Psoas muscle (tissue), 8 donors: ENCODE results near the gene RIPPLY1. TPM values are rescaled to one million over a fixed set of nuclear protein-coding genes. Genes with fewer than 3 reads are reported as not detected.

Experiments used
- ATAC-seq, 4 donors: fragments of 200-7000 bp; cut with Tn5 transposase; one replicate each; pipeline ENCODE4 v1.9.1; 2020; ENCODE audit warnings: moderate library complexity in 3 of 4, mild to moderate bottlenecking in 2 of 4
- DNase-seq, 2 donors: peaks; one replicate each; pipeline ENCODE4 v3.0.0-alpha.2; 2020
- H3K27ac ChIP-seq: fragments of 200-600 bp; one replicate; pipeline ENCODE4 v1.8.0; 2022
- H3K27me3 ChIP-seq, 3 donors: fragments of 200-600 bp in 1 of 3; one replicate each; pipeline versions ENCODE4 v1.6.1 to v1.8.0; 2013 to 2022; ENCODE audit warnings: low read length in 2 of 3, mild to moderate bottlenecking in 2 of 3, moderate library complexity in 1 of 3; ENCODE audit not compliant: insufficient read depth in 3 of 3
- H3K36me3 ChIP-seq, 2 donors: fragments of 200-600 bp in 1 of 2; one replicate each; pipeline versions ENCODE4 v1.6.1 to v1.8.0; 2013 to 2022; ENCODE audit warnings: low read depth in 1 of 2, mild to moderate bottlenecking in 1 of 2, moderate library complexity in 1 of 2; ENCODE audit not compliant: insufficient read depth in 1 of 2
- H3K4me1 ChIP-seq: fragments of 200-600 bp; one replicate; pipeline ENCODE4 v1.8.0; 2022
- H3K4me3 ChIP-seq: fragments of 200-600 bp; one replicate; pipeline ENCODE4 v1.8.0; 2022; ENCODE audit warnings: mild to moderate bottlenecking
- H3K9me3 ChIP-seq: fragments of 200-600 bp; one replicate; pipeline ENCODE4 v1.8.0; 2022
- WGBS, 3 donors: extraction: QIAGEN DNeasy Blood & Tissue Kit; methylation state at CpG; one replicate each; pipeline versions ENCODE4 v1.1.6 to v1.1.7; 2013; 5-methylcytosine and 5-hydroxymethylcytosine counted together
- intact Hi-C, 2 donors: fragments of 100-400 bp; cut with DNase I; formaldehyde crosslinking; loops; one replicate each; pipeline versions ENCODE4 v1.11.0 to v1.14.2; 2022
- polyA plus RNA-seq, 3 donors: library from polyadenylated mRNA; stranded (reverse); fragments of 200-250 nt; gene quantifications; one replicate each; pipeline ENCODE4 v1.2.3, GENCODE V29; 2013
- total RNA-seq, 4 donors: library from RNA; stranded (reverse); fragmentation: NEBNext Ultra II Directional in 2 of 4; extraction: Animal tissue kit (Norgen Biotek cat#: 25700) in 2 of 4; gene quantifications; one replicate each; pipeline versions ENCODE4 v1.2.1 to v1.2.4, GENCODE V29; 2021 to 2023
- TF ChIP-seq, protein P1 (sequence below): fragments of 200-600 bp; IDR thresholded peaks from one replicate; pipeline ENCODE4 v1.8.0; 2022; ENCODE audit warnings: antibody characterized with exemption
- donor health status: healthy with polysubstance abuse.
- donor health status: DM: no; HTN: no; CAD: no; lungs with moderate emphysema.
- donor health status: Bipolar disorder and iron deficiency.
- donor health status: healthy.
- donor health status: DM: yes; HTN: yes; CAD: no.
- donor health status: DM: no; HTN: no; CAD: no.
- donor health status: DM: no; HTN: no; CAD: no.
- donor health status: DM: yes; HTN: yes; CAD: no.

Gene RIPPLY1
- total and polyA plus RNA-seq, 7 donors: 0.08 to 0.36 (median 0.30) TPM; not detected in 2

DNA sequence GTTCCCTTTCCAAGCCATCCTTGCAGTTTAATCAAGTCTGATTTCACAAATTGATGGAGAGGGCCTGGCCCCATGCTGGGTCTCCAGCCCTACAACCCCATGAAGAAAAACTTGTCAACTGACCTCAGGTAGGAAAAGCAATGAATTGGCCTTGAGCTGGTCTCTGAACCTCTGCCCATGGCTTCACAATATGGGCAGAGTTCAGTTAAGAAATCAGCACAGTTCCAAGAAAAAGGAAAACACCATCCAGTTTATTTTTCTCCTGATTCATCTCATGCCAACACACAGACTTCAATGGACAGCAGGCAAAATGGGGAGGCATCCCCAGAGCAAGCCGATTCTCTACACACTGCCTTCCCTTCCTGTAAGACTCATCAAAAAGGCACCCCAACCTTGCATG is 3.3 kb downstream of the RIPPLY1 start:
- Histone ChIP-seq H3K4me3 (no peak overlapping the region), H3K9me3 (no peaks in the 10 kb centered on the region), H3K27me3 (no peaks in the 10 kb centered on the region), H3K27ac (no peak overlapping the region), H3K36me3 (no peaks in the 10 kb centered on the region), H3K4me1 (peaks cover 19% of the 10 kb centered on the region)
- intact Hi-C loops: loop anchor here (2.0 to 10.0 kb wide), 3 partner anchors 37 to 175 kb away; partner anchors contain the start of gene RNF128 (in 1 of the 2)
- WGBS, 3 donors: 77 to 100% (median 80%) methylated on average over 1 of the region's 1 CpG
- TF ChIP-seq, protein P1, sequence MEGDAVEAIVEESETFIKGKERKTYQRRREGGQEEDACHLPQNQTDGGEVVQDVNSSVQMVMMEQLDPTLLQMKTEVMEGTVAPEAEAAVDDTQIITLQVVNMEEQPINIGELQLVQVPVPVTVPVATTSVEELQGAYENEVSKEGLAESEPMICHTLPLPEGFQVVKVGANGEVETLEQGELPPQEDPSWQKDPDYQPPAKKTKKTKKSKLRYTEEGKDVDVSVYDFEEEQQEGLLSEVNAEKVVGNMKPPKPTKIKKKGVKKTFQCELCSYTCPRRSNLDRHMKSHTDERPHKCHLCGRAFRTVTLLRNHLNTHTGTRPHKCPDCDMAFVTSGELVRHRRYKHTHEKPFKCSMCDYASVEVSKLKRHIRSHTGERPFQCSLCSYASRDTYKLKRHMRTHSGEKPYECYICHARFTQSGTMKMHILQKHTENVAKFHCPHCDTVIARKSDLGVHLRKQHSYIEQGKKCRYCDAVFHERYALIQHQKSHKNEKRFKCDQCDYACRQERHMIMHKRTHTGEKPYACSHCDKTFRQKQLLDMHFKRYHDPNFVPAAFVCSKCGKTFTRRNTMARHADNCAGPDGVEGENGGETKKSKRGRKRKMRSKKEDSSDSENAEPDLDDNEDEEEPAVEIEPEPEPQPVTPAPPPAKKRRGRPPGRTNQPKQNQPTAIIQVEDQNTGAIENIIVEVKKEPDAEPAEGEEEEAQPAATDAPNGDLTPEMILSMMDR: no peak
- ATAC-seq: no peak
- no peak for DNase-seq

DNA sequence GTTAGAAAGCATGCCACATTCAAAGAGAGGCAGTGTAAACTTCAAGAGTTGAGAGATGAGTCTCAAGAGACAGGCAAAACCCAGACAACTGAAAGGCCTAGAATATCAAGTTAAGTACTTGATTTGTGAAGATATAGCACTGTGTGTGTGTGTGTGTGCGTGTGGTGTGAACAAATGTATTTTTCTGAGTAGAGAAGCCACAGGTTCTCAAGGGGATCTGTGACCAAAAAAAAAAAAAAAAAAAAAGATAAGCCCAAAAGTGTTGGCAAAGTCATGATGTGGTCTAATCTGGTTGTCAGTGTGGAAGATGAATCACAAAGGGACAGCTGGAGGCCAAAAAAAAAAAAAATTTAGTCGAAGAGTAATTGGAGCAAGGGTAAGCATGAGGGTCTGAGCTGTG is 3.9 kb downstream of the RIPPLY1 start:
- Histone ChIP-seq H3K27me3 (no peaks in the 10 kb centered on the region), H3K36me3 (no peaks in the 10 kb centered on the region), H3K4me1 (peaks cover 14% of the 10 kb centered on the region), H3K4me3 (no peak overlapping the region), H3K27ac (no peak overlapping the region), H3K9me3 (no peaks in the 10 kb centered on the region)
- no peak for DNase-seq
- 50 to 69% (median 51%) methylated on average over 2 of the region's 2 CpGs for WGBS, 3 donors
- intact Hi-C loops: loop anchor here in 1 of 2 donors (5.0 kb wide), 1 partner anchor 38 kb away; no protein-coding TSS in a partner anchor
- ATAC-seq: no peak
- TF ChIP-seq, protein P1: no peak

DNA sequence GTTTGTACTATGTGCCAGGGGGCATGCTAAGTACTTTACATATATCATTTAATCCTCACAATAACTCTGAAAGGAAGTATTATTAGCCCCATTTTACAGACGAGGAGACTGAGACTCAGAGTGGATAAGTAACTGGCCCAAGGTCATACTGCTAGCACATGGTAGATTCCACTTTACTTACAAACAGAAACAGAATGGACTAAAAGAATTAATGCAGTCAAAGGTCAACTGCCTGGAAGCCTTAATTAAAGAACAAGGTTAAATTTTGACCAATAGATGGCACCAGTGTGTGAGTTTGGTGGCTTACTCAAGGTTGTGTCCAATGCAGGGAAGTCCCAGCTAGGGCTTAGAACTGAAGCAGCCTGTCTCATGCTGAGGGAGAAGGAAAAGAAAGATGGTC is 4.7 kb downstream of the RIPPLY1 start:
- 32 to 82% (median 67%) methylated on average over 1 of the region's 1 CpG for WGBS, 3 donors
- Histone ChIP-seq H3K4me1 (peaks cover 11% of the 10 kb centered on the region), H3K27ac (no peak overlapping the region), H3K9me3 (no peaks in the 10 kb centered on the region), H3K27me3 (peaks cover 0 to under 1% (median 0%) of the 10 kb centered on the region in 3 donors), H3K36me3 (no peaks in the 10 kb centered on the region), H3K4me3 (no peak overlapping the region)
- no peak for DNase-seq
- TF ChIP-seq, protein P1: peak; percentile 39
- peak; percentile 69 to 79 (median 72) for ATAC-seq
- intact Hi-C loops: loop anchor here in 1 of 2 donors (5.0 kb wide), 1 partner anchor 39 kb away; no protein-coding TSS in a partner anchor

DNA sequence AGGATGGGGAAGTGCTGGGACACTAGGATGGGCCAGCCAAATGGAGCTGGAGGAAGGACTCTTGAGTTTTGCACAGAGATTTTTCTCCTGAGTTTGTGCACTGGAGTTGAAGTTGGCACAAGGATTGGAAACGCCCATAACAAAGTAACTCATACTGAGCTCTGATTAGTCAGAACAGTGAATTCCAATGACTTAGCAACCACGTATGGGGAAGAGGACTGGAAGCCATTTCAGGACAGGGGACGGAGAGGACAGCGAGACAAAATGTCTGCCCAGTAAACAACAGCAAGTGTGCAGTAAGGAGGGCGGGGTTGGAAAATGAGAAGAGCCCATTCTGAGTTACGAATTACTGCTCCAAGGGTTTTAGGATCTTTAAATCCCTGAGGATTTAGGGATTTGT is 5.9 kb downstream of the RIPPLY1 start:
- no peak for DNase-seq
- Histone ChIP-seq H3K27ac (no peak overlapping the region), H3K36me3 (no peaks in the 10 kb centered on the region), H3K9me3 (no peaks in the 10 kb centered on the region), H3K4me1 (peaks cover 3% of the 10 kb centered on the region), H3K4me3 (no peak overlapping the region), H3K27me3 (peaks cover 0 to 13% (median 0%) of the 10 kb centered on the region in 3 donors)
- intact Hi-C loops: loop anchor here in 1 of 2 donors (5.0 kb wide), 1 partner anchor 40 kb away; no protein-coding TSS in a partner anchor
- 56 to 80% (median 76%) methylated on average over 6 of the region's 6 CpGs for WGBS, 3 donors
- ATAC-seq: no peak
- TF ChIP-seq, protein P1: no peak
